ENCODE results near the gene GVQW3.

- TF ChIP-seq POLR2A (IDR thresholded peaks at IDR 0.05) (no peak), CTCF (IDR thresholded peaks at IDR 0.05) (no peak), EP300 (IDR thresholded peaks at IDR 0.05) (no peak)
Measured at GRCh38 chr11:76400967-76401366, 19.8 kb downstream of the GVQW3 start.

Measured in sigmoid colon (tissue), 4 donors.